A549 (cell line): ENCODE results near the gene RAPGEF4. TPM values are rescaled to one million over a fixed set of nuclear protein-coding genes. Genes with fewer than 3 reads are reported as not detected.

Source experiments
- ATAC-seq, 2 experiments: fragments of 200-7000 bp in 1 of 2; fragments of >200 bp in 1 of 2; cut with Nextera tagmentation in 1 of 2; cut with Tn5 transposase in 1 of 2; 3 replicates each; pipeline versions ENCODE4 v1.8.0 to v1.9.1; 2018 to 2020; ENCODE audit warnings: mild to moderate bottlenecking in 1 of 2, moderate library complexity in 1 of 2
- CTCF ChIA-PET: fragments of 300-600 bp; sonication (Branson Sonifier 250); formaldehyde crosslinking; extraction: SDS; loops from one replicate; lab custom pipeline; 2021; ENCODE audit warnings: antibody characterized with exemption, inconsistent platforms; lab: Yijun Ruan, JAX
- POLR2A ChIA-PET: fragments of 350-600 bp; formaldehyde crosslinking; extraction: SDS; loops from one replicate; lab custom pipeline; 2021; ENCODE audit warnings: antibody characterized with exemption, inconsistent platforms; lab: Yijun Ruan, JAX
- DNase-seq, 2 experiments: peaks; one replicate each; pipeline versions ENCODE4 v3.0.0 to v3.0.0-alpha.2; 2011 to 2016; ENCODE audit warnings: low read depth in 1 of 2, low spot score in 1 of 2
- FAIRE-seq: peaks from 2 replicates; lab custom pipeline; 2011; peaks lifted over from hg19 to GRCh38; lab: Jason Lieb, UNC
- H3K27ac ChIP-seq, 2 experiments: fragments of >200 bp; sonication (Bioruptor Twin); formaldehyde crosslinking; 3 replicates each; pipeline ENCODE4 v1.5.1; 2016 to 2017
- H3K4me1 ChIP-seq: fragments of >200 bp; sonication (Bioruptor Twin); formaldehyde crosslinking; 3 replicates; pipeline ENCODE4 v1.6.1; 2016
- H3K4me2 ChIP-seq: fragments of >200 bp; sonication (Bioruptor Twin); formaldehyde crosslinking; 3 replicates; pipeline ENCODE4 v1.6.1; 2016
- H3K4me3 ChIP-seq: fragments of >200 bp; sonication (Bioruptor Twin); formaldehyde crosslinking; 3 replicates; pipeline ENCODE4 v1.5.1; 2016
- H3K9me3 ChIP-seq: fragments of >200 bp; sonication (Bioruptor Twin); formaldehyde crosslinking; 3 replicates; pipeline ENCODE4 v1.6.1; 2016
- ATOH8 ChIP-seq: fragments of 250-450 bp; sonication (Bioruptor Pico); IDR thresholded peaks from 2 replicates; pipeline ENCODE4 v1.5.0; 2020; ENCODE audit warnings: low read depth, mild to moderate bottlenecking, moderate library complexity
- BCL3 ChIP-seq: fragments of >200 bp; sonication (Bioruptor Twin); formaldehyde crosslinking; IDR thresholded peaks from 3 replicates; pipeline ENCODE4 v1.6.1; 2016
- CBX8 ChIP-seq: fragments of 200-600 bp; sonication (generic); IDR thresholded peaks from 2 replicates; pipeline ENCODE4 v1.6.1; 2016
- CHD2 ChIP-seq: fragments of 150-350 bp; IDR thresholded peaks from 2 replicates; pipeline ENCODE4 v1.6.1; 2014; ENCODE audit warnings: low read length; ENCODE audit not compliant: partially characterized antibody
- CTCF ChIP-seq: fragments of >200 bp; sonication (Bioruptor Twin); formaldehyde crosslinking; IDR thresholded peaks from 3 replicates; pipeline ENCODE4 v1.5.1; 2016
- EHF ChIP-seq: fragments of 250-450 bp; sonication (Bioruptor Pico); IDR thresholded peaks from 2 replicates; pipeline ENCODE4 v1.5.0; 2020; ENCODE audit warnings: mild to moderate bottlenecking
- ELK1 ChIP-seq: fragments of 150-350 bp; IDR thresholded peaks from 2 replicates; pipeline ENCODE4 v1.6.1; 2014; ENCODE audit warnings: low read depth, mild to moderate bottlenecking, low read length
- ESRRA ChIP-seq: fragments of 150-350 bp; IDR thresholded peaks from 2 replicates; pipeline ENCODE4 v1.6.1; 2014; ENCODE audit warnings: mild to moderate bottlenecking, low read length, borderline replicate concordance
- FOSL2 ChIP-seq, 2 experiments: fragments of 450-650 bp in 1 of 2; fragments of >200 bp in 1 of 2; sonication (Bioruptor Twin) in 1 of 2; formaldehyde crosslinking; IDR thresholded peaks; 2 replicates each; pipeline versions ENCODE4 v1.5.0 to v1.6.1; 2016 to 2020; ENCODE audit warnings: mild to moderate bottlenecking in 1 of 2, moderate library complexity in 1 of 2
- FOXS1 ChIP-seq: fragments of 250-450 bp; sonication (Bioruptor Pico); IDR thresholded peaks from 2 replicates; pipeline ENCODE4 v1.5.0; 2020; ENCODE audit warnings: mild to moderate bottlenecking, moderate library complexity
- HDAC2 ChIP-seq: fragments of 200-600 bp; sonication (generic); IDR thresholded peaks from 2 replicates; pipeline ENCODE4 v1.6.1; 2016
- HES2 ChIP-seq: fragments of >200 bp; sonication (Bioruptor Twin); formaldehyde crosslinking; IDR thresholded peaks from 2 replicates; pipeline ENCODE4 v1.6.1; 2016
- HOXB5 ChIP-seq: fragments of 250-450 bp; sonication (Bioruptor Pico); IDR thresholded peaks from 2 replicates; pipeline ENCODE4 v1.5.0; 2020; ENCODE audit warnings: mild to moderate bottlenecking, moderate library complexity
- JUN ChIP-seq, 2 experiments: fragments of >200 bp; sonication (Bioruptor Twin); formaldehyde crosslinking; IDR thresholded peaks; 2 replicates in 1 of 2; 3 replicates in 1 of 2; pipeline ENCODE4 v1.6.1; 2016 to 2017
- KDM1A ChIP-seq: fragments of 200-600 bp; sonication (generic); IDR thresholded peaks from 2 replicates; pipeline ENCODE4 v1.6.1; 2016; ENCODE audit warnings: low read depth, mild to moderate bottlenecking
- MAFK ChIP-seq: fragments of 450-650 bp; IDR thresholded peaks from 2 replicates; pipeline ENCODE4 v1.6.1; 2014; ENCODE audit not compliant: partially characterized antibody
- MAX ChIP-seq: IDR thresholded peaks from 2 replicates; pipeline ENCODE4 v1.6.1; 2012
- MYC ChIP-seq: IDR thresholded peaks from 2 replicates; pipeline ENCODE4 v1.6.1; 2012; ENCODE audit warnings: mild to moderate bottlenecking, inconsistent platforms, low read length, improper control_type of control experiment, borderline replicate concordance
- NFE2L2 ChIP-seq: fragments of 150-350 bp; conservative IDR thresholded peaks from 2 replicates; pipeline ENCODE4 v1.6.1; 2014; ENCODE audit warnings: low read length
- NPAS2 ChIP-seq: fragments of 250-450 bp; sonication (Bioruptor Pico); IDR thresholded peaks from 2 replicates; pipeline ENCODE4 v1.8.0; 2022; ENCODE audit warnings: mild to moderate bottlenecking, moderate library complexity, borderline replicate concordance
- NR3C1 ChIP-seq: fragments of >200 bp; sonication (Bioruptor Twin); formaldehyde crosslinking; IDR thresholded peaks from 3 replicates; pipeline ENCODE4 v1.6.1; 2017
- POLR2A ChIP-seq: IDR thresholded peaks from 2 replicates; pipeline ENCODE4 v1.6.1; 2012; ENCODE audit warnings: mild to moderate bottlenecking, low read length
- RAD21 ChIP-seq, 2 experiments: fragments of >200 bp in 1 of 2; sonication (Bioruptor Twin) in 1 of 2; formaldehyde crosslinking in 1 of 2; IDR thresholded peaks in 1 of 2; conservative IDR thresholded peaks in 1 of 2; 2 replicates in 1 of 2; 3 replicates in 1 of 2; pipeline ENCODE4 v1.6.1; 2012 to 2018; ENCODE audit warnings: inconsistent platforms in 1 of 2
- RCOR1 ChIP-seq: fragments of 150-350 bp; IDR thresholded peaks from 2 replicates; pipeline ENCODE4 v1.6.1; 2014; ENCODE audit warnings: antibody characterized with exemption, low read length, low read depth
- SREBF2 ChIP-seq: fragments of 450-650 bp; IDR thresholded peaks from 2 replicates; pipeline ENCODE4 v1.6.1; 2014; ENCODE audit warnings: mild to moderate bottlenecking, moderate library complexity
- ZFP36 ChIP-seq: fragments of 450-650 bp; IDR thresholded peaks from 2 replicates; pipeline ENCODE4 v1.6.1; 2014; ENCODE audit warnings: borderline replicate concordance; ENCODE audit not compliant: partially characterized antibody
- ZSCAN20 ChIP-seq: fragments of 250-450 bp; sonication (Bioruptor Pico); IDR thresholded peaks from 2 replicates; pipeline ENCODE4 v1.8.0; 2022; ENCODE audit warnings: mild to moderate bottlenecking, moderate library complexity
- WGBS: methylation state at CpG from one replicate; pipeline ENCODE4 v1.1.6; 2017; ENCODE audit errors: missing lambda C conversion rate; 5-methylcytosine and 5-hydroxymethylcytosine counted together
- polyA plus RNA-seq, 4 experiments: library from polyadenylated mRNA; depleted of rRNA in 3 of 4; stranded (reverse); fragments of >200 nt; fragmentation: RNase III in 1 of 4; extraction: RNeasy Plus Mini Kit Qiagen cat#74134 plus additional on column Dnase treatment in 1 of 4; gene quantifications; 2 replicates in 3 of 4; 3 replicates in 1 of 4; pipeline ENCODE4 v1.2.3, GENCODE V29; 2011 to 2017

RAPGEF4 gene
- polyA plus RNA-seq, 2 of the 4 experiments (the other 2 are of a cell fraction), result 0.18 to 1.1 TPM

GRCh38 chr2:172763079-172763478 is 27.4 kb downstream of the RAPGEF4 start:
- 34% methylated on average over 2 of the region's 2 CpGs for WGBS
- TF ChIP-seq MAX, result no peak
- no peak for TF ChIP-seq BCL3
- TF ChIP-seq CHD2, result no peak
- no peak for TF ChIP-seq ZFP36
- no peak for TF ChIP-seq HDAC2
- no peak for TF ChIP-seq JUN (IDR thresholded peaks at IDR 0.05)
- TF ChIP-seq HES2, result no peak
- no peak overlapping the region for H3K4me3 ChIP-seq
- ATAC-seq (no peak), DNase-seq (no peak), FAIRE-seq (no peak)
- no peak overlapping the region for H3K27ac ChIP-seq
- no peak overlapping the region for H3K4me2 ChIP-seq
- H3K4me1 ChIP-seq, result no peaks in the 10 kb centered on the region
- ChIA-PET POLR2A (no interaction called here), CTCF (no interaction called here)
- peaks cover 21% of the 10 kb centered on the region for H3K9me3 ChIP-seq

GRCh38 chr2:172765662-172766061 is 30.0 kb downstream of the RAPGEF4 start:
- no peak for DNase-seq
- no peak overlapping the region for H3K4me2 ChIP-seq
- TF ChIP-seq FOSL2 (IDR thresholded peaks at IDR 0.05), result no peak
- TF ChIP-seq FOSL2 (CRISPR knock-in tag; IDR thresholded peaks at IDR 0.05), result no peak
- no peak for TF ChIP-seq KDM1A
- no peak for TF ChIP-seq ELK1
- TF ChIP-seq MAFK, result no peak
- TF ChIP-seq ZFP36, result no peak
- TF ChIP-seq MYC, result no peak
- no peak for TF ChIP-seq CTCF
- TF ChIP-seq, all 56 proteins: peak for 0
- no peak for ATAC-seq
- H3K27ac ChIP-seq, result no peak overlapping the region
- ChIA-PET POLR2A (no interaction called here), CTCF (no interaction called here)
- WGBS, result 23% methylated on average over 4 of the region's 4 CpGs
- H3K9me3 ChIP-seq, result peaks cover 18% of the 10 kb centered on the region
- no peak for FAIRE-seq
- H3K4me3 ChIP-seq, result no peak overlapping the region
- no peaks in the 10 kb centered on the region for H3K4me1 ChIP-seq

- Histone ChIP-seq H3K9me3 (no peaks in the 10 kb centered on the region), H3K27ac (no peak overlapping the region), H3K4me2 (no peak overlapping the region), H3K4me1 (no peaks in the 10 kb centered on the region), H3K4me3 (no peak overlapping the region)
- ATAC-seq, result no peak
- TF ChIP-seq CTCF (no peak), NFE2L2 (no peak), SREBF2 (no peak), POLR2A (no peak), CBX8 (no peak), ESRRA (no peak), NR3C1 (no peak), JUN (IDR thresholded peaks at IDR 0.05) (no peak), HOXB5 (CRISPR knock-in tag) (no peak), EHF (CRISPR knock-in tag) (no peak), HDAC2 (no peak), ZSCAN20 (no peak), FOXS1 (CRISPR knock-in tag) (no peak), RCOR1 (no peak), ATOH8 (no peak), RAD21 (conservative IDR thresholded peaks at IDR 0.05 in 1 of 2, IDR thresholded peaks at IDR 0.05 in 1 of 2) (no peak), NPAS2 (CRISPR knock-in tag) (no peak), CHD2 (no peak)
- FAIRE-seq, result no peak
- CTCF ChIA-PET, result no interaction called here
- POLR2A ChIA-PET, result no interaction called here
- 95% methylated on average over 4 of the region's 4 CpGs for WGBS
- DNase-seq, result no peak
Measured at GRCh38 chr2:172768401-172768800, 32.8 kb downstream of the RAPGEF4 start.
